Measurements from ENCODE around the gene SPDYE16.

GRCh38 chr7:76506081-76506440 lies 37.0 kb downstream of the SPDYE16 start:
- TF ChIP-seq, protein P1, sequence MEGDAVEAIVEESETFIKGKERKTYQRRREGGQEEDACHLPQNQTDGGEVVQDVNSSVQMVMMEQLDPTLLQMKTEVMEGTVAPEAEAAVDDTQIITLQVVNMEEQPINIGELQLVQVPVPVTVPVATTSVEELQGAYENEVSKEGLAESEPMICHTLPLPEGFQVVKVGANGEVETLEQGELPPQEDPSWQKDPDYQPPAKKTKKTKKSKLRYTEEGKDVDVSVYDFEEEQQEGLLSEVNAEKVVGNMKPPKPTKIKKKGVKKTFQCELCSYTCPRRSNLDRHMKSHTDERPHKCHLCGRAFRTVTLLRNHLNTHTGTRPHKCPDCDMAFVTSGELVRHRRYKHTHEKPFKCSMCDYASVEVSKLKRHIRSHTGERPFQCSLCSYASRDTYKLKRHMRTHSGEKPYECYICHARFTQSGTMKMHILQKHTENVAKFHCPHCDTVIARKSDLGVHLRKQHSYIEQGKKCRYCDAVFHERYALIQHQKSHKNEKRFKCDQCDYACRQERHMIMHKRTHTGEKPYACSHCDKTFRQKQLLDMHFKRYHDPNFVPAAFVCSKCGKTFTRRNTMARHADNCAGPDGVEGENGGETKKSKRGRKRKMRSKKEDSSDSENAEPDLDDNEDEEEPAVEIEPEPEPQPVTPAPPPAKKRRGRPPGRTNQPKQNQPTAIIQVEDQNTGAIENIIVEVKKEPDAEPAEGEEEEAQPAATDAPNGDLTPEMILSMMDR (IDR thresholded peaks at IDR 0.05; ENCODE audit: low read depth, low read length, missing input control) = no peak
- TF ChIP-seq, protein P2, sequence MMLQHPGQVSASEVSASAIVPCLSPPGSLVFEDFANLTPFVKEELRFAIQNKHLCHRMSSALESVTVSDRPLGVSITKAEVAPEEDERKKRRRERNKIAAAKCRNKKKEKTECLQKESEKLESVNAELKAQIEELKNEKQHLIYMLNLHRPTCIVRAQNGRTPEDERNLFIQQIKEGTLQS (IDR thresholded peaks at IDR 0.05) = no peak
- TF ChIP-seq JUND (IDR thresholded peaks at IDR 0.05) = no peak
- TF ChIP-seq TAF1 (conservative IDR thresholded peaks at IDR 0.05) = no peak
- TF ChIP-seq RAD21 (IDR thresholded peaks at IDR 0.05) = no peak
